Bronchial epithelial cell (primary cell): ENCODE results near the gene SLC35G6. TPM values are rescaled to one million over a fixed set of nuclear protein-coding genes. Genes with fewer than 3 reads are reported as not detected.

Experiments
- DNase-seq: peaks from one replicate; pipeline ENCODE4 v3.0.0-alpha.2; 2010; ENCODE audit warnings: low read depth
- FAIRE-seq: peaks from 2 replicates; lab custom pipeline; 2011; peaks lifted over from hg19 to GRCh38; lab: Jason Lieb, UNC
- H3K27me3 ChIP-seq: 2 replicates; pipeline ENCODE4 v1.5.1; 2011; ENCODE audit warnings: low read length; ENCODE audit not compliant: control insufficient read depth, insufficient read depth
- H3K36me3 ChIP-seq: 2 replicates; pipeline ENCODE4 v1.5.1; 2011; ENCODE audit warnings: low read length; ENCODE audit not compliant: control insufficient read depth, insufficient read depth
- H3K4me3 ChIP-seq: 2 replicates; pipeline ENCODE4 v1.5.1; 2011; ENCODE audit warnings: mild to moderate bottlenecking, low read depth, low read length, control low read depth
- CTCF ChIP-seq: IDR thresholded peaks from 2 replicates; pipeline ENCODE4 v1.5.1; 2011; ENCODE audit warnings: mild to moderate bottlenecking, moderate library complexity, low read length, control low read depth, inconsistent platforms; ENCODE audit not compliant: insufficient read depth, severe bottlenecking
- total RNA-seq: library from RNA; depleted of rRNA; stranded (reverse); fragments of >200 nt; gene quantifications from 2 replicates; pipeline ENCODE4 v1.2.1, GENCODE V29; 2014

SLC35G6 gene
- total RNA-seq, 1 donor from 2014 or later = not detected

GRCh38 chr17:7448461-7448860, 32.8 kb upstream of the SLC35G6 start:
- no peak for FAIRE-seq
- DNase-seq = no peak
- no peak for TF ChIP-seq CTCF

GRCh38 chr17:7459961-7460545, 21.2 kb upstream of the SLC35G6 start:
- TF ChIP-seq CTCF = no peak
- FAIRE-seq = no peak
- DNase-seq = no peak
- Histone ChIP-seq H3K36me3 (peaks cover 10% of the 10 kb centered on the region), H3K27me3 (no peaks in the 10 kb centered on the region), H3K4me3 (no peak overlapping the region)

More at GRCh38 chr17:7448461-7448860, 32.8 kb upstream of the SLC35G6 start:
- H3K4me3 ChIP-seq = no peak overlapping the region
- H3K27me3 ChIP-seq = no peaks in the 10 kb centered on the region
- peaks cover 1% of the 10 kb centered on the region for H3K36me3 ChIP-seq

- no peak for TF ChIP-seq CTCF
- peaks cover 13% of the 10 kb centered on the region for H3K36me3 ChIP-seq
- DNase-seq (no peak), FAIRE-seq (no peak)
- H3K27me3 ChIP-seq = no peaks in the 10 kb centered on the region
- H3K4me3 ChIP-seq = no peak overlapping the region
These were observed 20.2 kb upstream of the SLC35G6 start for GRCh38 chr17:7460850-7461660.

- DNase-seq (no peak), FAIRE-seq (no peak)
- H3K36me3 ChIP-seq = peaks cover 21% of the 10 kb centered on the region
- no peak for TF ChIP-seq CTCF
- no peaks in the 10 kb centered on the region for H3K27me3 ChIP-seq
- no peak overlapping the region for H3K4me3 ChIP-seq
These were observed 18.5 kb upstream of the SLC35G6 start for GRCh38 chr17:7462474-7463371.

- H3K36me3 ChIP-seq = peaks cover 21% of the 10 kb centered on the region
- no peak overlapping the region for H3K4me3 ChIP-seq
- DNase-seq = no peak
- H3K27me3 ChIP-seq = no peaks in the 10 kb centered on the region
- no peak for TF ChIP-seq CTCF
- no peak for FAIRE-seq
These were observed 17.8 kb upstream of the SLC35G6 start for GRCh38 chr17:7463372-7463846.
